WI38 (cell line): ENCODE results near the gene CEP85.

Source experiments
- H3K4me3 ChIP-seq: 2 replicates; pipeline ENCODE4 v1.5.1; 2011; ENCODE audit warnings: low read depth, mild to moderate bottlenecking, control low read depth, low read length
- CTCF ChIP-seq: IDR thresholded peaks from 2 replicates; pipeline ENCODE4 v1.5.1; 2012; ENCODE audit warnings: low read depth, mild to moderate bottlenecking, control low read depth, low read length

The CEP85 gene

GRCh38 chr1:26191739-26192138 lies 42.3 kb upstream of the CEP85 start:
- no peak for TF ChIP-seq CTCF
- H3K4me3 ChIP-seq: no peak overlapping the region

GRCh38 chr1:26195805-26196204 lies 38.2 kb upstream of the CEP85 start:
- no peak overlapping the region for H3K4me3 ChIP-seq
- no peak for TF ChIP-seq CTCF

GRCh38 chr1:26197301-26197700 lies 36.7 kb upstream of the CEP85 start:
- no peak overlapping the region for H3K4me3 ChIP-seq
- TF ChIP-seq CTCF: no peak

- H3K4me3 ChIP-seq: no peak overlapping the region
These were observed 36.2 kb upstream of the CEP85 start for GRCh38 chr1:26197813-26198212.

GRCh38 chr1:26200413-26200812 lies 33.6 kb upstream of the CEP85 start:
- H3K4me3 ChIP-seq: no peak overlapping the region
- TF ChIP-seq CTCF: no peak

More at GRCh38 chr1:26197813-26198212, 36.2 kb upstream of the CEP85 start:
- no peak for TF ChIP-seq CTCF

- TF ChIP-seq CTCF: no peak
These were observed 30.2 kb upstream of the CEP85 start for GRCh38 chr1:26203642-26204318.

GRCh38 chr1:26210147-26210870 lies 23.7 kb upstream of the CEP85 start:
- H3K4me3 ChIP-seq: no peak overlapping the region
- TF ChIP-seq CTCF: no peak

More at GRCh38 chr1:26203642-26204318, 30.2 kb upstream of the CEP85 start:
- H3K4me3 ChIP-seq: no peak overlapping the region
